Activated CD8-positive, alpha-beta T cell treated with anti-CD3 and anti-CD28 coated beads for 36 hours (primary cell): ENCODE results near the gene KCNH2. TPM values are rescaled to one million over a fixed set of nuclear protein-coding genes. Genes with fewer than 3 reads are reported as not detected.

Experiments
- ATAC-seq: fragments of 200-7000 bp; cut with Tn5 transposase; one replicate; pipeline ENCODE4 v1.10.0; 2021; ENCODE audit warnings: mild to moderate bottlenecking, moderate library complexity
- CTCF ChIA-PET: fragments of 350-600 bp; sonication (Branson Sonifier 250); formaldehyde crosslinking; loops from one replicate; lab custom pipeline; 2021; ENCODE audit warnings: antibody characterized with exemption; lab: Charles Lee
- POLR2A ChIA-PET: fragments of 350-600 bp; sonication (Branson Sonifier 250); formaldehyde crosslinking; loops from one replicate; lab custom pipeline; 2021; ENCODE audit warnings: antibody characterized with exemption; lab: Charles Lee
- DNase-seq: peaks from one replicate; pipeline ENCODE4 v3.0.0-alpha.2; 2020
- H3K27ac Mint-ChIP-seq: one replicate; pipeline ENCODE4 v1.8.0; 2021; ENCODE audit warnings: mild to moderate bottlenecking, mixed read lengths
- H3K27me3 Mint-ChIP-seq: one replicate; pipeline ENCODE4 v1.8.0; 2021; ENCODE audit warnings: mixed read lengths
- H3K36me3 Mint-ChIP-seq: one replicate; pipeline ENCODE4 v1.8.0; 2021; ENCODE audit warnings: low read depth, mixed read lengths
- H3K4me1 Mint-ChIP-seq: one replicate; pipeline ENCODE4 v1.8.0; 2021; ENCODE audit warnings: low read depth, mixed read lengths
- H3K4me3 Mint-ChIP-seq: one replicate; pipeline ENCODE4 v1.8.0; 2021; ENCODE audit warnings: mild to moderate bottlenecking, moderate library complexity, mixed read lengths
- H3K9me3 Mint-ChIP-seq: one replicate; pipeline ENCODE4 v1.8.0; 2021; ENCODE audit warnings: mixed read lengths
- intact Hi-C: fragments of 100-400 bp; cut with micrococcal nuclease; formaldehyde crosslinking; loops from one replicate; pipeline ENCODE4 v1.10.0; 2022
- total RNA-seq, 2 experiments: library from RNA; stranded (reverse); gene quantifications; one replicate each; pipeline ENCODE4 v1.2.3, GENCODE V29; 2021
- TF ChIP-seq, protein P1 (sequence below): fragments of 200-600 bp; IDR thresholded peaks from one replicate; pipeline ENCODE4 v1.8.0; 2022; ENCODE audit warnings: antibody characterized with exemption, mild to moderate bottlenecking

Gene KCNH2
- total RNA-seq, 2 experiments from 2014 or later, result 0.23 to 0.29 TPM

DNA sequence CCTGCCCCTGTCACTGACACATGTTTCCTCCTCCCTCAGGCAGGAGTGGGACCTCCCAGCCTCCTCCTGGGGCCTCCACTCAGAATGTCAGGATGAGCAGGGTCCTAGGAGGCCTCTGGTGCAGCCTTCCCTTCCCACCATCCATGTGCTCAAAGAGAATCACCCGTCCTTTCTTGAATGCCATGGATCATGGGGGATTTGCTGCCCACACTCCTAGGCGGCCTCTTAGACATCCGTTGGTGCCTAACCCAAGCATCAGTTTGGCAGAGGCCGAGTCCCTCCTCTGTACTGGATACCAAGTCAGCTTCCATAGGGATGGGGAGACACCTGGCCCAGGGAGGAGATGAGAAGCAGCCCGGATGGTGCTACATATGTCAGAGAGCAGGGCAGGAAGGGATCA, 19.7 kb upstream of the KCNH2 start:
- DNase-seq, result no peak
- intact Hi-C loops, result no loop called here
- CTCF ChIA-PET, result interaction anchor here (0.7 to 3.1 kb wide), 7 partner anchors 9 to 174 kb away, joined by 3 to 12 read pairs (median 6); no protein-coding TSS in a partner anchor
- Mint-ChIP-seq H3K9me3 (no peaks in the 10 kb centered on the region), H3K27me3 (no peaks in the 10 kb centered on the region), H3K36me3 (no peaks in the 10 kb centered on the region), H3K4me3 (no peak overlapping the region), H3K27ac (no peak overlapping the region), H3K4me1 (peaks cover 39% of the 10 kb centered on the region)
- TF ChIP-seq, protein P1, sequence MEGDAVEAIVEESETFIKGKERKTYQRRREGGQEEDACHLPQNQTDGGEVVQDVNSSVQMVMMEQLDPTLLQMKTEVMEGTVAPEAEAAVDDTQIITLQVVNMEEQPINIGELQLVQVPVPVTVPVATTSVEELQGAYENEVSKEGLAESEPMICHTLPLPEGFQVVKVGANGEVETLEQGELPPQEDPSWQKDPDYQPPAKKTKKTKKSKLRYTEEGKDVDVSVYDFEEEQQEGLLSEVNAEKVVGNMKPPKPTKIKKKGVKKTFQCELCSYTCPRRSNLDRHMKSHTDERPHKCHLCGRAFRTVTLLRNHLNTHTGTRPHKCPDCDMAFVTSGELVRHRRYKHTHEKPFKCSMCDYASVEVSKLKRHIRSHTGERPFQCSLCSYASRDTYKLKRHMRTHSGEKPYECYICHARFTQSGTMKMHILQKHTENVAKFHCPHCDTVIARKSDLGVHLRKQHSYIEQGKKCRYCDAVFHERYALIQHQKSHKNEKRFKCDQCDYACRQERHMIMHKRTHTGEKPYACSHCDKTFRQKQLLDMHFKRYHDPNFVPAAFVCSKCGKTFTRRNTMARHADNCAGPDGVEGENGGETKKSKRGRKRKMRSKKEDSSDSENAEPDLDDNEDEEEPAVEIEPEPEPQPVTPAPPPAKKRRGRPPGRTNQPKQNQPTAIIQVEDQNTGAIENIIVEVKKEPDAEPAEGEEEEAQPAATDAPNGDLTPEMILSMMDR, result no peak
- POLR2A ChIA-PET, result interaction anchor here (0.9 kb wide), 1 partner anchor 12 kb away, joined by 4 read pairs; no protein-coding TSS in a partner anchor
- ATAC-seq, result no peak

DNA sequence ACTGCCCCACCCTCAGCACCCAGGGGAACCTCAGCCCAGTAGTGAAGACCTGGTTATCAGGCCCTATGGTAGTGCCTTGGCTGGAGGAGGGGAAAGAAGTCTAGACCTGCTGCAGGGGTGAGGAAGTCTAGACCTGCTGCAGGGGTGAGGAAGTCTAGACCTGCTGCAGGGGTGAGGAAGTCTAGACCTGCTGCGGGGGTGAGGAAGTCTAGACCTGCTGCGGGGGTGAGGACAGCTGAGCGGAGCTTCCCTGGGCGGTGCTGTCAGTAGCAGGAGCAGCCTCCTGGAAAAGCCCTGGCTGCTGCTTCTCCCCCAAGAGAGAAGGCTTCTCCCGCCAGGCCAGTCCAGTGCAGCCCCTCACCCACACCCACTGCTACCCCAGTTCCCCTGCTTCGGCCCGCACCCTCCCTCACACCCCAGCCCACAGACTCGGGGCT, 19.0 kb upstream of the KCNH2 start:
- CTCF ChIA-PET, result interaction anchor here (0.7 to 2.7 kb wide), 6 partner anchors 11 to 175 kb away, joined by 3 to 11 read pairs (median 5); no protein-coding TSS in a partner anchor

DNA sequence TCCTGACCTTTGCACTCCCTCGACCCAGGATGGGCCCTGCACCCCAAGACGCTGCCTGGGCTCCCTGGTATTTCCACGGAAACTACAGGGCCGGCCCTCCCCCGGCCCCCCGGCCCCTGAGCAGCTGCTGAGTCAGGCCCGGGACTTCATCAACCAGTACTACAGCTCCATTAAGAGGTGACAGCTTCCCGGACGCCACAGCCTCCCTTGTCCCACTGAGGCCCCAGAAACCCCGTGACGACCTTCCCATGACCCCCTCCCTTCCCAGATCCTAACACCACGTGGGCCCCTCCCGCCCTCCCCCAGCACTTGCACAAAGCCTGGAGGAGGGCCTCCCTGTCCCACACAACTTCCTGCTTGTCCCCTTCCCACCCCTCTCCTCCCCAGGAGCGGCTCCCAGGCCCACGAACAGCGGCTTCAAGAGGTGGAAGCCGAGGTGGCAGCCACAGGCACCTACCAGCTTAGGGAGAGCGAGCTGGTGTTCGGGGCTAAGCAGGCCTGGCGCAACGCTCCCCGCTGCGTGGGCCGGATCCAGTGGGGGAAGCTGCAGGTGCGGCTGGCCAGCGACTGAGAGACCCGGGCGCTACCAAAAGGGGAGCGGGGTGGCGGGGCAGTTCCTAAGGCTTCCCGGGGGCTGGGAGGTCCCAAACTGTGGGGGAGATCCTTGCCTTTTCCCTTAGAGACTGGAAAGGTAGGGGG, 18.4 kb upstream of the KCNH2 start:
- TF ChIP-seq, protein P1, result no peak
- no peak for DNase-seq
- intact Hi-C loops, result no loop called here

More for the DNA sequence above, 19.0 kb upstream of the KCNH2 start:
- intact Hi-C loops, result no loop called here
- POLR2A ChIA-PET, result interaction anchor here (0.6 to 0.9 kb wide), 3 partner anchors 13 to 98 kb away, joined by 3 to 4 read pairs (median 3); no protein-coding TSS in a partner anchor
- H3K4me3 Mint-ChIP-seq, result no peak overlapping the region
- H3K27me3 Mint-ChIP-seq, result no peaks in the 10 kb centered on the region
- peaks cover 39% of the 10 kb centered on the region for H3K4me1 Mint-ChIP-seq
- no peak for ATAC-seq
- TF ChIP-seq, protein P1, result no peak
- no peak overlapping the region for H3K27ac Mint-ChIP-seq
- DNase-seq, result no peak
- H3K9me3 Mint-ChIP-seq, result peaks cover 2% of the 10 kb centered on the region
- H3K36me3 Mint-ChIP-seq, result no peaks in the 10 kb centered on the region

DNA sequence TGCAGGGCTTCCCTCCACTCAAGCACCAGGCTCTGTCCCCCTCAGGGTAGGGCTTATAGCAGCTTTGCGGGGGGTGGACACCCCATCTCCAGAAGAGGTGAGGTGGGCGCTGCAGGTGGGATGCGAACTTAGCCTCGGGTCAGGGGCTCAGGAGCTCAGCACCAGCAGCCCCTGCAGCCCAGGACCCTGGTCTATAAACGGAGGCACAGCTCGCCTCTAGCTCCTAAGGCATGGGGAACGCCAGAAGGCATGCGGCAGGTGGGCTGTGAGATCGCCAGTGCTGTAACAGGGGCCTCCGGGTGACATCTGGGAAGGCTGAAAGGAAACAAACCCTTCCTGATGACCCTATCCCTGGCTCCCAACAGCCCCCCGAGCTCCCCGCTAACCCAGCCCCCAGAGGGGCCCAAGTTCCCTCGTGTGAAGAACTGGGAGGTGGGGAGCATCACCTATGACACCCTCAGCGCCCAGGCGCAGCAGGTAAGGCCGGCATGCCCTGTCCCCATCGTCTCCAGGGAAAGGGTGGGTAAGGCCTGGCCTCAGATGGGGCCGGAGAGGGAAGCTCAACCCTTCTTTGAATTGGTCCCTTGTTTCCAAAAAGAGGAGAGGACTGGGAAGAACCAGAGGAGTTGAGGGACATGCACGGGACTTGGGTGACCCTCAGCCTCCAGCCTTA, 16.9 kb upstream of the KCNH2 start:
- H3K4me1 Mint-ChIP-seq, result peaks cover 35% of the 10 kb centered on the region
- no peaks in the 10 kb centered on the region for H3K27me3 Mint-ChIP-seq
- intact Hi-C loops, result no loop called here
- POLR2A ChIA-PET, result interaction anchor here (0.7 to 2.2 kb wide), 7 partner anchors 9 to 32 kb away, joined by 3 to 7 read pairs (median 4); no protein-coding TSS in a partner anchor
- DNase-seq (no peak), ATAC-seq (no peak)
- H3K9me3 Mint-ChIP-seq, result peaks cover 14% of the 10 kb centered on the region
- no peaks in the 10 kb centered on the region for H3K36me3 Mint-ChIP-seq
- no peak overlapping the region for H3K27ac Mint-ChIP-seq
- CTCF ChIA-PET, result interaction anchor here (1.0 to 5.3 kb wide), 12 partner anchors 10 to 118 kb away, joined by 3 to 31 read pairs (median 7); no protein-coding TSS in a partner anchor
- TF ChIP-seq, protein P1, result no peak
- H3K4me3 Mint-ChIP-seq, result peak overlapping the region; percentile 15

More for the DNA sequence above, 18.4 kb upstream of the KCNH2 start:
- no peak overlapping the region for H3K4me3 Mint-ChIP-seq
- ChIA-PET POLR2A (interaction anchor here (0.6 kb wide), 2 partner anchors 35 to 98 kb away, joined by 3 read pairs; no protein-coding TSS in a partner anchor), CTCF (interaction anchor here (1.0 to 2.7 kb wide), 4 partner anchors 11 to 34 kb away, joined by 3 to 11 read pairs (median 6); no protein-coding TSS in a partner anchor)
- H3K9me3 Mint-ChIP-seq, result peaks cover 2% of the 10 kb centered on the region
- no peaks in the 10 kb centered on the region for H3K27me3 Mint-ChIP-seq
- H3K4me1 Mint-ChIP-seq, result peaks cover 39% of the 10 kb centered on the region
- peak; percentile 22 for ATAC-seq
- no peak overlapping the region for H3K27ac Mint-ChIP-seq
- no peaks in the 10 kb centered on the region for H3K36me3 Mint-ChIP-seq
